Fibroblast of lung (primary cell): ENCODE results near the gene PCSK5. TPM values are rescaled to one million over a fixed set of nuclear protein-coding genes. Genes with fewer than 3 reads are reported as not detected.

Source experiments
- DNase-seq, 2 donors: peaks; one replicate each; pipeline versions ENCODE4 v3.0.0 to v3.0.0-alpha.2; 2010; ENCODE audit warnings: low read depth in 2 of 2
- H2AFZ ChIP-seq: 2 replicates; pipeline ENCODE4 v1.5.1; 2012; ENCODE audit warnings: low read length, control low read depth, inconsistent platforms
- H3K27ac ChIP-seq: 2 replicates; pipeline ENCODE4 v1.5.1; 2011; ENCODE audit warnings: low read length, control low read depth; ENCODE audit not compliant: insufficient read depth
- H3K27me3 ChIP-seq: 2 replicates; pipeline ENCODE4 v1.5.1; 2011; ENCODE audit warnings: mild to moderate bottlenecking, low read length; ENCODE audit not compliant: control insufficient read depth, insufficient read depth
- H3K36me3 ChIP-seq: 2 replicates; pipeline ENCODE4 v1.5.1; 2011; ENCODE audit warnings: low read length; ENCODE audit not compliant: control insufficient read depth, insufficient read depth
- H3K4me1 ChIP-seq: 2 replicates; pipeline ENCODE4 v1.5.1; 2011; ENCODE audit warnings: low read length; ENCODE audit not compliant: control insufficient read depth, insufficient read depth; ENCODE audit errors: extremely low read depth
- H3K4me2 ChIP-seq: 2 replicates; pipeline ENCODE4 v1.5.1; 2011; ENCODE audit warnings: low read length, control low read depth; ENCODE audit not compliant: insufficient read depth; ENCODE audit errors: extremely low read depth
- H3K4me3 ChIP-seq, 4 experiments: fragments of 200-600 bp in 1 of 4; sonication (generic) in 1 of 4; replicated peaks in 1 of 4; 2 replicates each; pipeline ENCODE4 v1.5.1; 2011 to 2016; ENCODE audit warnings: low read length in 4 of 4, low read depth in 3 of 4, mild to moderate bottlenecking in 3 of 4, control low read depth in 2 of 4, inconsistent platforms in 1 of 4, mixed read lengths in 1 of 4; ENCODE audit not compliant: insufficient read depth in 1 of 4; ENCODE audit errors: control extremely low read depth in 1 of 4
- H3K79me2 ChIP-seq: 2 replicates; pipeline ENCODE4 v1.5.1; 2012; ENCODE audit warnings: mild to moderate bottlenecking, low read length, inconsistent platforms; ENCODE audit not compliant: control insufficient read depth, insufficient read depth
- H3K9ac ChIP-seq: 2 replicates; pipeline ENCODE4 v1.5.1; 2011; ENCODE audit warnings: mild to moderate bottlenecking, low read length, control low read depth; ENCODE audit not compliant: insufficient read depth
- H3K9me3 ChIP-seq: 2 replicates; pipeline ENCODE4 v1.5.1; 2012; ENCODE audit warnings: low read depth, low read length; ENCODE audit not compliant: control insufficient read depth, insufficient read depth
- H4K20me1 ChIP-seq: 2 replicates; pipeline ENCODE4 v1.5.1; 2011; ENCODE audit warnings: low read length; ENCODE audit not compliant: control insufficient read depth, insufficient read depth; ENCODE audit errors: extremely low read depth
- CTCF ChIP-seq, 2 donors: IDR thresholded peaks in 1 of 2; conservative IDR thresholded peaks in 1 of 2; 1 replicate in 1 of 2; 2 replicates in 1 of 2; pipeline ENCODE4 v1.5.1; 2011 to 2012; ENCODE audit warnings: low read length in 2 of 2, control low read depth in 1 of 2, inconsistent platforms in 1 of 2, low read depth in 1 of 2, mild to moderate bottlenecking in 1 of 2
- EZH2 ChIP-seq: IDR thresholded peaks from 2 replicates; pipeline ENCODE4 v1.5.1; 2012; ENCODE audit warnings: low read length, control low read depth, mild to moderate bottlenecking; ENCODE audit errors: missing control alignments
- polyA plus RNA-seq, 2 donors: library from polyadenylated mRNA; depleted of rRNA in 1 of 2; stranded (reverse) in 1 of 2; unstranded in 1 of 2; fragments of >200 nt; gene quantifications; 2 replicates each; pipeline ENCODE4 v1.2.1, GENCODE V29; 2011 to 2012; ENCODE audit warnings: missing spikeins in 1 of 2
- total RNA-seq: library from RNA; depleted of rRNA; stranded (reverse); fragments of >200 nt; gene quantifications from 2 replicates; pipeline ENCODE4 v1.2.1, GENCODE V29; 2014

Gene PCSK5
- total and polyA plus RNA-seq, 2 donors (not counting 1 experiment from before 2014, with no cell fraction given) = 3.1 to 4.8 TPM

DNA sequence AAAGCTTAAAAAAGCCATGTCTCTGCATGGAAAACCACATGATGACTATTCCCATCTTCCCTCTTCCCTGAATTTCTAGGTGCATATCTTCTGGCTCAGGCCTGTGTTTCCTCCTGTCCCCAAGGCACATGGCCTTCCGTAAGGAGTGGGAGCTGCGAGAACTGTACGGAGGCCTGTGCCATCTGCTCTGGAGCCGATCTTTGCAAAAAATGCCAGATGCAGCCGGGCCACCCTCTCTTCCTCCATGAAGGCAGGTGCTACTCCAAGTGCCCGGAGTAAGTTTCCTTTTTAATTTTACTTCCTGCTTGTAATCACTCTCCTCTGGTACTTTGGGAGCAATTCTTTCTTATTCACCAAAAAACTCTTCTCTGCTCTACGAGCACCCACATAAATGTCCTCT is 420.1 kb downstream of the PCSK5 start:
- DNase-seq = no peak
- no peak for TF ChIP-seq EZH2
- TF ChIP-seq CTCF (conservative IDR thresholded peaks at IDR 0.05 in 1 of 2, IDR thresholded peaks at IDR 0.05 in 1 of 2; ENCODE audit: low read depth in 1 of 2, low read length in 2 of 2) = no peak
- Histone ChIP-seq H4K20me1 (no peaks in the 10 kb centered on the region), H3K9ac (no peak overlapping the region), H2AFZ (no peak overlapping the region), H3K4me2 (no peak overlapping the region), H3K9me3 (no peaks in the 10 kb centered on the region), H3K27ac (no peak overlapping the region), H3K79me2 (no peaks in the 10 kb centered on the region), H3K4me3 (no peak overlapping the region), H3K27me3 (no peaks in the 10 kb centered on the region), H3K4me1 (no peaks in the 10 kb centered on the region), H3K36me3 (no peaks in the 10 kb centered on the region)

DNA sequence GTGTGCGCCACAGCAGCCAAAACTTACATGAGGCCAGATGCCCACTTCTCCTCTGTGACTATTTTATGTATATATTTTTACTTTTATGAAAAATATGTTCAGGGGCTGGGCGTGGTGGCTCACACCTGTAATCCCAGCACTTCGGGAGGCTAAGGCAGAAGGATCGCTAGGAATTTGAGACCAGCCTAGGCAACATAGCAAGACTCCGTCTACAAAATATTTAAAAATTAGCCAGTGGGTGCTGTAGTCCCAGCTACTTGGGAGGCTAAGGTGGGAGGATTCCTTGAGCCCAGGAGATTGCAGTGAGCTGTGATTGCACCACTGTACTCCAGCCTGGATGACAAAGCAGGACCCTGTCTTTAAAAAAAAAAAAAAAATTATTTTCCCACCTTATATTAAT is 420.5 kb downstream of the PCSK5 start:
- Histone ChIP-seq H3K9me3 (no peaks in the 10 kb centered on the region), H3K79me2 (no peaks in the 10 kb centered on the region), H3K27me3 (no peaks in the 10 kb centered on the region), H3K27ac (no peak overlapping the region), H3K36me3 (no peaks in the 10 kb centered on the region), H2AFZ (no peak overlapping the region), H3K4me3 (no peak overlapping the region), H3K4me2 (no peak overlapping the region), H3K4me1 (no peaks in the 10 kb centered on the region), H4K20me1 (no peaks in the 10 kb centered on the region), H3K9ac (no peak overlapping the region)
- TF ChIP-seq CTCF (conservative IDR thresholded peaks at IDR 0.05 in 1 of 2, IDR thresholded peaks at IDR 0.05 in 1 of 2; ENCODE audit: low read depth in 1 of 2, low read length in 2 of 2) (no peak), EZH2 (no peak)
- DNase-seq = no peak

DNA sequence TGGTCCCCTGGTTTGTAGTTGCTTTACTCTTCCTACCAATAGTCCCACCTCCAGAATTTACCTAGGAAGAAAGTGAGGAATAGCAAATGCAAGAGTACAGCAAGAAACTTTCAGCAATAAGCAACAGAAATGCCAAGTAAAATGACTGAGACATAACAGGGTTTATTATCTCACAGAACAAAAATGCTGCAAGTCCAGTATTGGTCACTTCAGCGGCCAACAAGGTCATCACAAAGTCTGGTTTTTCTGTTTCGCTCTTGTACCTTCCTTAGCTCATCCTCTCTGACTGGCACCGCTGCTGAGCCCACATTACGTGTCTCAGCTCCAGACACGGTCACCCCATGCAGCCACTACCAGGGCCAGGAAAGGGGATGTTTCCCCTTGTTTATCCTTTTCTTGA is 421.1 kb downstream of the PCSK5 start:
- H3K9me3 ChIP-seq = no peaks in the 10 kb centered on the region
- H3K27me3 ChIP-seq = no peaks in the 10 kb centered on the region
- no peak for DNase-seq
- no peak overlapping the region for H3K27ac ChIP-seq
- H3K4me1 ChIP-seq = no peaks in the 10 kb centered on the region
- no peaks in the 10 kb centered on the region for H3K79me2 ChIP-seq
- no peak overlapping the region for H3K4me3 ChIP-seq
- H2AFZ ChIP-seq = no peak overlapping the region
- H3K9ac ChIP-seq = no peak overlapping the region
- TF ChIP-seq CTCF (conservative IDR thresholded peaks at IDR 0.05 in 1 of 2, IDR thresholded peaks at IDR 0.05 in 1 of 2; ENCODE audit: low read depth in 1 of 2, low read length in 2 of 2) (no peak), EZH2 (no peak)
- no peaks in the 10 kb centered on the region for H4K20me1 ChIP-seq
- no peak overlapping the region for H3K4me2 ChIP-seq
- no peaks in the 10 kb centered on the region for H3K36me3 ChIP-seq
